HL-60 (cell line): ENCODE results near the gene NR4A1.

Experiments used
- CTCF ChIP-seq: IDR thresholded peaks from one replicate; pipeline ENCODE4 v1.5.1; 2011; ENCODE audit warnings: low read length, control low read depth, inconsistent platforms; ENCODE audit not compliant: insufficient read depth
- REST ChIP-seq: IDR thresholded peaks from 2 replicates; pipeline ENCODE4 v1.6.1; 2012; ENCODE audit warnings: low read depth; ENCODE audit not compliant: insufficient replicate concordance

GRCh38 chr12:52050116-52050757 lies 1.0 kb upstream of the NR4A1 start:
- TF ChIP-seq CTCF, result no peak
- TF ChIP-seq REST, result no peak
